GM10847 (cell line): ENCODE data around the gene ANKMY1.

Experiments
- POLR2A ChIP-seq: IDR thresholded peaks from 2 replicates; pipeline ENCODE4 v1.6.1; 2011; ENCODE audit not compliant: insufficient read length; ENCODE audit errors: extremely low read depth

ANKMY1 gene

DNA sequence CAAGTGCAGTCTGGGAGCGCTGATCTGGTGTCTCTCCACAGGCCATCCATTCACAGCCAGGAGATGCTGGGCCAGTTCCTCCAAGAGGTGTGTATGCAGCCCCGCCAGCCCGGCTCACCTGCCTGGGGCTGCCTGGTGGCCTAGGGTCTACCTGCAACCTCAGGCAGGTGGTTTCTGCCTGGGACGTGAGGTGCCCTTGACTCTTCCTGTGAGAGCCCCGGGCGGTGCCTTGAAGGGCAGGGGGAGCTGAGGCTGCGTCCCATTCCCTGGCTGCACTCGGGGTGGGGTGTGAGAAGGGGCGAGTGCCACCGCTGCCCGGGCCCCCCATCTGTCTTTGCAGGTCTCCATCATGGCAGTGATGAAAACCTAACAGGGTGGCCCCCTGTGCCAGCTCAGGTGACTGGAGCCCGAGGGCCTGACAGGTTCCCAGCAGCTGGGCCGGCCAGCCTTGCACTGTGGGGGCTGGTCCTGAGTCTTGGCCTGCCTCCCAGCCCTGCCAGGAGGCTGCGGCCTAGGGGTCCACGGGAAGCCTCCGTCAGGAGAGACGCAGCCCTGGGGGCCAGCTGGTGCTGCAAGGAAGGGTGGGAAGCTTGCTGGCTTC is 40.6 kb upstream of the ANKMY1 start:
- no peak for TF ChIP-seq POLR2A

DNA sequence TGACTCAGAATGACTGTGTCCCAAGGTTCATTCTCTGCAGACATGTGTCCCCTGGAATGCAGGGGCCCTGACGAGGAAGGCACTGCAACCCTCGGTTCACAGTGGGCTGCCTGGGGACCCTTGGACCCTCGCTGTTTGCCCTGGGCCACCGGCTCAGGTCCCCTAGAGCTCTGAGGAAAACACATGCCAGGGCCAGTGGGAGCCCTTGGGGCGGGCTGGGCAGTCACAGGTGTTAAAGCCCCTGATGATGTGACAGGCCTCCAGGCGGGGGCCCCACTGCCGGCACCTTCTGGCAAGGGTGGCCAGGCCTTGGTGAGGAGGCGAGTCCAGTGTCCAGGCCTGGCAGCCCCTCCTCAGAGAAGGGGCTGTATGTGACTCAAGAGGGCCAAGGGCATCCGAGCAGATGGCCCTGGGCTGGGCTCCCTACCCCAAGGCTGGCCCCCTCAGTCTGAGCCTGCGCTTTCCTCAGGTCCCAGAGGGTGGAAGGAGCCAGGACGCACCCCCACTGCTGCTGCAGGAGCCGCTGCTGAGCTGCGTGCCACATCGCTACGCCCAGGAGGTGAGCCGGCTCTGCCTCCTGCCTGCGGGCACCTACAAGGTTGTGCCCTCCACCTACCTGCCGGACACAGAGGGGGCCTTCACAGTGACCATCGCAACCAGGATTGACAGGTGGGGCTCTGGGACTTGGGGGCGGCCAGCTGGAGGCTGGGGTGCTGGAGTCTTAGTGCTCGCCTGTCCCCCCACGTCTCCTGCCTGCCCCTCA is 39.8 kb upstream of the ANKMY1 start:
- no peak for TF ChIP-seq POLR2A

- no peak for TF ChIP-seq POLR2A
These were observed 39.2 kb upstream of the ANKMY1 start for GRCh38 chr2:240597054-240597418.

- no peak for TF ChIP-seq POLR2A
These were observed 38.7 kb upstream of the ANKMY1 start for GRCh38 chr2:240596491-240596931.

GRCh38 chr2:240596080-240596460 is 38.3 kb upstream of the ANKMY1 start:
- TF ChIP-seq POLR2A, result no peak

DNA sequence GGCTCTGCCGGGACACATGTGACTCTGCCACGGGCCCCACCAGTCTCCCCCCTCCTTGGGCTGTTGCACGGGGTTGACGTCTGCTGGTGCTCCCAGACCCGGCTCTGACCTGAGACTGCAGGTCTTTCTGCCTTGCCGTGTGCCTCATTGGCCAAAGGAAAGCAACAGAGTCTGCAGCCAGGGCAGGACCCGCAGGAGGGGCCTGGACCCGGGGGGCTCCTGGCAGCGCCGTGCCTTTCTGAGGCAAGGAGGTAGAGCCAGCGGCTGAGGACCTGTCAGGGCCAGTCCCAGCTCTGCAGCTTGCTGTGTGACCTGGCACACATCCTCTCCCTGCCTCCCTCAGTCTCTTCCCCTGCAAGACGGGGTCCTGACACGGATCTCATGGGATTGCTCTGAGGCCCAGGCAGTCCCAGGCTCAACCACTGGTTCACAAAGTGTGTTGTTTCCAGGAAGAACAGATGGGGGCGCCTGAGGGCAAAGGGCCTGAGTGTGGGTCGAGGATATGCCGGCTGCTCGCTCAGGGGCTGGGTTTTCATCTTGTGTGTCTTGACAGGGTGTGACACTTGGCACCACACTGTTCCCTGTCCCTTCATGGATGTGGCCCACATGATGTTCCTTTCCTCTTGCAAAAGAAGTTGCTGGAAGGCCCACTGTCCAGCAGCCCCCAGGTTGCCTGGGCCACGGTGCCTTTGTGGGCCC is 37.7 kb upstream of the ANKMY1 start:
- TF ChIP-seq POLR2A, result no peak

DNA sequence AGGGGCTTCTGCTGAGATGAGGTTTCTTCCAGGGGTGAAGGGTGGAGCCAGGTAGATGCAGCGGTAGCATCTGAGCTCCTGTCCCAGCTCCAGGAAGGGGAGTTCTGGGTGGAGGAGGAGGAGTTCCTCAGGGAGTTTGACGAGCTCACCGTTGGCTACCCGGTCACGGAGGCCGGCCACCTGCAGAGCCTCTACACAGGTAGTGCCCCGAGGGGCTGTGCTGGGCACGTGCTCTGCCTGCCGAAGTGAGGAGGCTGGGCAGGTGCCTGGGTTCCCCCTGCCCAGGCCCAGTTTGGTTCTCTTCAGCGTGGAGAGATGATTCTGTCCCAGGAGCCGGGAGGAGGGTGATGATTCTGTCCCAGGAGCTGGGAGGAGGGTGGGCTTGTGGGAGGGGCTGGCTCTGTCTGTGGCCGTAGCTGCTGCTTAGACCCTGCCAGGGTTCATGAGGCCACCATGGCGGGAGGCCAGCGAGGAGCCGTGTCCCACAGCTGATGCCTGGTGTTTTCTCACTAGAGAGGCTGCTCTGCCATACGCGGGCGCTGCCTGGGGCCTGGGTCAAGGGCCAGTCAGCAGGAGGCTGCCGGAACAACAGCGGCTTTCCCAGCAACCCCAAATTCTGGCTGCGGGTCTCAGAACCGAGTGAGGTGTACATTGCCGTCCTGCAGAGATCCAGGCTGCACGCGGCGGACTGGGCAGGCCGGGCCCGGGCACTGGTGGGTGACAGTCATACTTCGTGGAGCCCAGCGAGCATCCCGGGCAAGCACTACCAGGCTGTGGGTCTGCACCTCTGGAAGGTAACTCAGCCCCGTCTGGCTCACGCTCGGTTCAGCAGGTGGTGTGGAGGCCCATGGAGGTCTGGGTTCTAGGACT is 37.0 kb upstream of the ANKMY1 start:
- no peak for TF ChIP-seq POLR2A

DNA sequence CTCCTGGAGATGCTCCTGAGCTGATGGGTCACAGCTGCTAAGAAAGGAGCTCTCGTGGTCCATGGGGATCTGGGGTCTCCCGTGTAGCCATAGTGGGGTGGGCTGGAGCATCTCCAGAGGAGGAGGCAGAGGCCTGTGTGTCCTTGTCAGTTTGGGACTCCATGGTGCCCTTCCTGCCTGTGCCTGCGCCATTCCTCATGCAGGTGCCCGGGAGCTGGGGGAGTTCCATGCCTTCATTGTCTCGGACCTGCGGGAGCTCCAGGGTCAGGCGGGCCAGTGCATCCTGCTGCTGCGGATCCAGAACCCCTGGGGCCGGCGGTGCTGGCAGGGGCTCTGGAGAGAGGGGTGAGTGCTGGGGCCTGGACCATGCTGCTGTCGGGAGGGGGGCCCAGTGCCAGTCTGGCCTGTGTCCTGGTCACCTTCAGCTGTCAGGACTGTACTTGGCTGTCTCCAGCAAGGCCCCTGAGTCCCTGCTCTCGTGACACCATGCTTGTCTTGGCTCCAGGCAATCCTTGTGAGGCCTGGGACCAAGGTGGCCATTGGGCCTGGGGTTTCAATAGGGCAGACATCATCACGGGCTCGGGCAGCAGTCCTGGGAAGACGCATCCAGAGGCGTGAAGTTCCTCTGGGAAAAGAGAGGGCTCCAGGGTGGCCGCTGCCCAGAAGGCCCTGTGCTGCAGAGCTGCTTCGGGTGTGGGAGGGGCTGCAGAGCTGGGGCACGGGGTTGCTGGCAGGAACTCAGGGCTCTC is 36.1 kb upstream of the ANKMY1 start:
- TF ChIP-seq POLR2A, result no peak

DNA sequence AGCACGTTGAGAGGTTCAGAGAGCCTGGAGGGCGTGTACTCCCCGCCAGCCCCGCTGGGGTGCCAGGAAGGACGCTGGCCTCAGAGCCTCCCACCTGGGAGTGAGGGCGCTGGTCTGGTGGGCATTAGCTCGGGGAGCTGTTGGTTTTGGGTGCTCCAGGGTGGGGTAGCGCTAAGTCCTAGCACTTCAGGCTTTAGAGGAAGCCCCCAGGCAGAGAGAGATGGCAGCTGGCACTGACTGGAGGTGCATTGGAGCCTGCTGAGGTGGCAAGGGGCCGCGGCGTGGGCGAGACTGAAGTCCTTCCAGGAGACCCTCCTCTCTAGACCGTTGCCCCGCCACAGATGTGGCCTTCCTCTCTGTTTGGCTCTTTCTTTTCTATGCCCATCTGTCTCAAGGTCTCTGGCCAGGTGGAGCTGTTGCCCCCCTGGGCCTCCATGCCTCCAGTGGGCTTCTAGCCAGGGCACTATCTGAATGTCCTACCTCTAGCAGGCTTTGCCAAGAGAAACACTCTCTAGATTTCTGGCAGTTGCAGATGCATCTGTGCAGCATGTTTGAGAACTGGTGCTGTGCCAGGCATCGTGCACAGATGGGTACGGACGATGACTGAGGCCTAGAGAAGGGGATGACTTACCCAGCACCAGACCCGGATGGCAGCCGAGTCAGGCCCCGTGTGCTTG is 35.4 kb upstream of the ANKMY1 start:
- TF ChIP-seq POLR2A, result no peak

DNA sequence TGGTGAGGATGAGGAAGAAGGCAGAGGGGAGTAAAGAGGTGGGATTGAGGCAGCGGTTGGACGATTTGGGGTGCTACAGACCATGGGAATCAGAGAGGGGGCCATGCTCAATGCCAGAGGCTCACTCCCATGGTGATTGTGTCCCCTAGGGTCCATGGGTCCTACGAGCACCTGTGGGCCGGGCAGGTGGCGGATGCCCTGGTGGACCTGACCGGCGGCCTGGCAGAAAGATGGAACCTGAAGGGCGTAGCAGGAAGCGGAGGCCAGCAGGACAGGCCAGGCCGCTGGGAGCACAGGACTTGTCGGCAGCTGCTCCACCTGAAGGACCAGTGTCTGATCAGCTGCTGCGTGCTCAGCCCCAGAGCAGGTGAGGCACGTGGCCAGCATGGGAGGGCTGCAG is 34.0 kb upstream of the ANKMY1 start:
- no peak for TF ChIP-seq POLR2A

DNA sequence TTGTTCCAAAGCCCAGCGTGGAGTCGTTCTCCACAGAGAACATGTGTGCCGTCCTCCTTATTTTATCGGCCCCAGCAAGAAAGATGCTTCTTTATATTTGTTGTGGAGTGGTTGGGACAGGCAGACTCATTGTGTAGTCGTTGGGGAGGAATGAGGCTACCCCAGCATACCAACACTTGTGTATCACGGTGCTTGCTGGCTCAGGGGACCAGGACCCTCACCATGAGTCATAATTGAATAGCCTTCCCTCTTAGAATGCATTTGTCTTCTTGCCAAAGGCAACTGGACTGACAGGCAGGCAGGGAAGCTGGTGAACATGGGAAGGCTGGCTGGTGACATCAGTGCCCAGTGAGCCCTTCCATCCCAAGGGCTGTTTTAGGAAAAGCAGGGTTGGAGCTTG is 33.4 kb upstream of the ANKMY1 start:
- TF ChIP-seq POLR2A, result no peak

GRCh38 chr2:240590681-240591111 is 32.9 kb upstream of the ANKMY1 start:
- no peak for TF ChIP-seq POLR2A

DNA sequence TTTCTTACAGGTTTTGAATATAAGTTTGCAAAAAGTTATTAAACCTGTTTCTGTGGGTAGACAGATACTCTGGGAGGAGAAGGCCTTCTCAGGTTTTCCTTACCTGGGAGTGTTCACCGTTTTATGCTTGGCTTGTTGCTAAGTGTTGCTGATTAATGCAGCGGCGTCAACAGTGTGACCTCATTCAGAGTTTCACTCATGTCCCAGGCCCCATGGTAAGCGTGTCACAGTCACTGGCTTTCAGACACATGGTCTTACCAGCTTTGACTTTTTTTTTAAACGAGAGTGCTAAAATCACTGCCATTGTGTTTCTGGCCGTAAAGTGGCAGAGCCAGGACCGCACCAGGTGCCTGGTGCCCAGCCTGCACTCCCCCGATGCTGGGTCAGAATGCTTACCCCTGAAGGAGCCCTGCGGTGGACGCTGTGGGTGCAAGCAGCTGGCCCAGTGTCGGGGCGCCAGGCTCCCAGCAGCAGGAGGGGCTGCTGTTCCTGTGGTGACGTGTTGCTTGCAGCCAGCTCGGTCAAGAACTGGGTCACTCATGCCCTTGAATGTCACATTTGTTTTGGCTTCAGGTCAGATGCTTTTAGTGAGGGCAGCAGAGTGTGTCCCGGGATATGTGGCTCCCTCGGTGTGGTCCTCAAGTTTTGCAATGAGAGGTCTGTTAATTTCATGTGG is 32.2 kb upstream of the ANKMY1 start:
- no peak for TF ChIP-seq POLR2A

- TF ChIP-seq POLR2A, result no peak
These were observed 31.6 kb upstream of the ANKMY1 start for GRCh38 chr2:240589375-240589774.

GRCh38 chr2:240588669-240589068 is 30.9 kb upstream of the ANKMY1 start:
- no peak for TF ChIP-seq POLR2A
